GM21528 (cell line): ENCODE measurements around the gene IL1F10.

Experiments
- ATAC-seq: cut with Tn5 transposase; IDR thresholded peaks from one replicate; pipeline ENCODE4 v1.9.1; 2021; ENCODE audit warnings: mild to moderate bottlenecking, moderate library complexity; ENCODE audit not compliant: unreplicated experiment, low FRiP score

The IL1F10 gene

GRCh38 chr2:113058411-113058994 lies 9.3 kb upstream of the IL1F10 start:
- ATAC-seq, result no peak

GRCh38 chr2:113058998-113059960 lies 8.5 kb upstream of the IL1F10 start, which contains the start of gene IL36RN:
TSS of gene IL36RN (plus strand) at chr2:113059198. CDS start at chr2:113059439, 241 bp downstream.
- ATAC-seq, result no peak

GRCh38 chr2:113060396-113060795 lies 7.4 kb upstream of the IL1F10 start:
- no peak for ATAC-seq

GRCh38 chr2:113060796-113061195 lies 7.0 kb upstream of the IL1F10 start:
- ATAC-seq, result no peak

- ATAC-seq, result no peak
Measured at GRCh38 chr2:113061241-113061640, 6.5 kb upstream of the IL1F10 start.

DNA sequence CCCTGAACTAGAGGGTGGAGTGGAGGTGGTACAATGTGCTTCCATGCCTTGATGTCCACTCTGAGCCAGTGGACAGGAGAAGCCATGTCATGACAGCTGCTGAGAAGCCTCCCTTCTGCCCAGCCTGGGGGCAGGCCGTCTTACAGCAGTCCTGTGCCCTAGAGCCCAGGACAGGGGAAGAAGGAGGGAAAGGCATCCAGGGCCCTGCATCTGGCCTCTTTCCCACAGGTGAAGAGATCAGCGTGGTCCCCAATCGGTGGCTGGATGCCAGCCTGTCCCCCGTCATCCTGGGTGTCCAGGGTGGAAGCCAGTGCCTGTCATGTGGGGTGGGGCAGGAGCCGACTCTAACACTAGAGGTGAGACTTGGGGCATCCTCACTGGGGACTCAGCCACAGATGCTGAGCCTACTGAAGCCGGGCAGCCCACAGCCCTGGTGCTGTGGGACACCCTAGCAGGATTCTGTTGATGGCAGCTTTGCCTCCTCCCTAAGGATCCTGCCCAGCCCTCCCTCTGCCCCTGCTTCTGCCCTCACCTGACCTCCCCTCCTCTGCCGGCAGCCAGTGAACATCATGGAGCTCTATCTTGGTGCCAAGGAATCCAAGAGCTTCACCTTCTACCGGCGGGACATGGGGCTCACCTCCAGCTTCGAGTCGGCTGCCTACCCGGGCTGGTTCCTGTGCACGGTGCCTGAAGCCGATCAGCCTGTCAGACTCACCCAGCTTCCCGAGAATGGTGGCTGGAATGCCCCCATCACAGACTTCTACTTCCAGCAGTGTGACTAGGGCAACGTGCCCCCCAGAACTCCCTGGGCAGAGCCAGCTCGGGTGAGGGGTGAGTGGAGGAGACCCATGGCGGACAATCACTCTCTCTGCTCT lies 5.6 kb upstream of the IL1F10 start:
- no peak for ATAC-seq

- no peak for ATAC-seq
Measured at GRCh38 chr2:113064281-113064680, 3.5 kb upstream of the IL1F10 start.

DNA sequence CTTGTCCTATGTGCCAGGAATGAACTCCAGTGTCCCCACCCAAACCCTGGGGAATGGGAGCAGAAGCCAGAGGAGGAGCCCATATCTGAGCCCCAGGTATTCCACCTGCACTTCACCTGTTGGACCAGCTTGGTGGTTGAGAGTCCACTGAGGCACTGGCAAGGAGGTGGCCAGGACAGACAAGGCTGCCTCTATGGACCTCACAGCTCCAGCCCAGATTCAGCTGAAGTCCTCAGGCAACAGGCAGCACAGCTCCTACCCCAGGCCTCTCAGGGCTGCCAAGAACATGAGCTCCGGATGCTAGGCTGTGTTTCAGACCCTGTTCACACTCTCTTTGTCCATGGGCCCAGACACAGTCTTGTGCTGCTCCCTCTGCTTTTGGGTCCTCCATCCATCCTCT lies 2.9 kb upstream of the IL1F10 start:
- ATAC-seq, result no peak

DNA sequence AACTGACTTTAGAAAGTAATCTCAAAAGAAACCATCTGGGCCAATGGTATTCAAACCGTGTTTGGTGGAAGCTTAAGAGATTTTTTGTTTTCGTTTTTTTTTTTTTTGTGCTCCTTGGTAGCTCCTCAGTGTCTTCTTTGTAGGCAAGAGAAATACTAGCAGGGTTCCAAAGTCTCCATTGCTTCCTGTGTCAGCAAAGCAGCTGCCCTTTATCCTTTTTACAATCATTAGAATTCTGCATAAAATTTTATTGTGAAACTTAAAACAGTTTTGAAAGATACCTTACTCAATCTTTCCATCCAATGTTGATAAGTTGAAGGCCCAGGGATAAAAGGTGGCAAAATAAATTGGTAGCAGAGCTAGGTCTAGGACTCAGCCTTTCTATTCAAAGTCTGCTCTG lies 479 bp downstream of the IL1F10 start:
- ATAC-seq, result no peak

DNA sequence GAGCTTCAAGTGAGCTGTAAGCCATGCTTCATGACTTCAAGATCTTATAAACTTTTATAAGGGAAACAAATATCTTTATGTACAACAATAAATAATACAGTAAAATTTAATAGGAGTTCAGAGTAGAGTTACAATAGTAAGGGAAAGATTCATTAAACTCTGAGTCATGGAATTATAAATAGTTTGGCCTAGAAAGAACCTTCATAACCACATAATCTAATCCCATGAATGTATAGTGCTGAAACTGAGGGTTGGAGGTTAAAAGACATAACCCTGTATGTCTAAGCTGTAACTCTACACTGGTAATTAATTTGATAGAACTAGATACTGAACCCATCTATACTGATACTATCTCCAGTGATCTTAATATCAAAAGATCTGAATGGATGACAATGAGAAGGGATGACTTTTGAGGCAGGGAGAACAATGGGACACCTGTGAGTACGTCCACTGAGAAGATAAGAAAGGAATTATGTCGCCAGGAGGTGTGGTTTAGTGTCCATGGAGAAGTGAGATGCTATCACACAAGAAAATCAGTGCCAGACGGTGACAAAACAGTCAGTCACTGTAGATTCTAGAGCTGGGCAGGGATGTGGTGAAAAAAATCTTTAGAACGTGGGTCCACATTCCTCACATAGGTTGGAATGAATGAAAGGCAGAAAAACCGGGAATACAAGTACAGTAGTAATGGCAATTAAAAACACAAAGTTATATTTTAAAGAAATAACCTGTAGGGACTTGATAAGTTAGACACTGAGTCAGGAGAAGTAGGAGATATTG lies 1.1 kb downstream of the IL1F10 start:
- no peak for ATAC-seq

- no peak for ATAC-seq
Measured at GRCh38 chr2:113069676-113070605, 2.2 kb downstream of the IL1F10 start.

- no peak for ATAC-seq
Measured at GRCh38 chr2:113070606-113070975, 2.8 kb downstream of the IL1F10 start.

DNA sequence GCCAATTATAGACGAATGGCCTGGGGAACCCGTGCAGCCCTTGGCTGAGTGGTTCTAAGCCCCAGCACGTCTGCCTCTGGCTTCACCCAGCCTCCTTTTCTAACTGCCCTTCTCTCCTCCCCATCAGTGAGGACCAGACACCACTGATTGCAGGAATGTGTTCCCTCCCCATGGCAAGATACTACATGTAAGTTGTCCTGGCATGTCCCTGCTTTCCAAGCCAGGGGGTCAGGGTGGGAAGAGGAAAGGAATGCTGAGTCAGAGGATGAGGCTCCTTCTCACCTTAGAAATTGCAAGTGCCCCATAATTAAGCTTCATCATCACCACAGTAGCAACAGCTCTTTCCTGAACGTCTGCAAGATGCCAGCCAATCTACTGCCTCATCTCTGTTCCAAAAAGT lies 4.8 kb downstream of the IL1F10 start:
- no peak for ATAC-seq

DNA sequence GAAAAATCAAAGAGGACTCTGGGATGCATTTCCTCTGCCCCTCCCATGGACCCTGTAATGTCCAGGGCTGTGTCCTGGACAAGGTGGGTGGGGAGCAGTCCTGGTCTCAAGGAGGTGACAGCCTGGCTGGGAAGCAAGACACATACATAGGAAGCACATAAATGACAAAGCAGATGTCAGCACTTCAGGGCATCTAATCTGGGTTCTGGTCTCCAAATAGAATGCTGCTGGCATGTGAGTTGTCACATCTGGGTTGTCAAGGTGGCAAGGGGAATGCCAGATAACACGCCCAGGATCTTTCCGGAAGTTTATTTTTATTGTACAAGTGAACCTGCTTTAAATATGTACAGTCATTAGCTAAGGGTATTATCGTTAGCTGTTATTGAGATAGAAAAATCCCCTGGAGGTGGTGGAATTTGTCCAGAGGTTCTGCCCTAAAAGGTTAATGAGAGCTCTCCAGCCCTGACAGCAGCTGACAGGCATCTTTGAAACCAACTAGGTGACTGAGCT lies 5.6 kb downstream of the IL1F10 start:
- ATAC-seq, result no peak

GRCh38 chr2:113075030-113075429 lies 7.3 kb downstream of the IL1F10 start:
- no peak for ATAC-seq

DNA sequence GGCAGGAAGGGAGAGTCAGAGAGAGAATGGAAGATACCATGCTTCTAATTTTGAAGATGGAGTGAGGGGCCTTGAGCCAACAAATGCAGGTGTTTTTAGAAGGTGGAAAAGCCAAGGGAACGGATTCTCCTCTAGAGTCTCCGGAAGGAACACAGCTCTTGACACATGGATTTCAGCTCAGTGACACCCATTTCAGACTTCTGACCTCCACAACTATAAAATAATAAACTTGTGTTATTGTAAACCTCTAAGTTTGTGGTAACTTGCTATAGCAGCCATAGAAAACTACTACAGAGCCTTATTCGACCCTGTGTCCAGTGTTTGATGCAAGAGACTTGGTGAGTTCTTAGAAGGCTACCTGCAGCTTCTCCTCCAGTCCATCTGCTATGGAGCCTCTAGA lies 7.8 kb downstream of the IL1F10 start:
- ATAC-seq, result no peak

- no peak for ATAC-seq
Measured at GRCh38 chr2:113076954-113077669, 9.3 kb downstream of the IL1F10 start.

DNA sequence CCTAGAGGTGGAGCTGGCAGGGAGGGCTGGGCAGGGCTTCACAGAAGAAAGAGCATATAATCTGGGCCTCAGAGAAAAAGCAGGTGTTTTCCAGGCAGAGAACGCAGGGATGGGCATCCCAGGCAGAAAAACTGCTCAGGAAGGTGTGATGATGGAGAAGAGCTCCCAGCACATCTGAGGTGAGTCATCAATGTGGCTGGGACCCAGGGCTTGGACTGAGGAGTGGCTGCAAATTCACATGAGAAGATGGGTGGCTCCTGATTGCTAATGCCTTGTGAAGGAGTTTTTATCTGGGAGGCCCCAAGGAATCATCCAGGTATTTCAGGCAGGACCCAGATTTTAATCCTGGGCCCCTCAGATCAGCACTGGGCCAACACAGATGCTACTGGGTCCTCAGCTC lies 10.2 kb downstream of the IL1F10 start:
- no peak for ATAC-seq
